Measurements from ENCODE around the gene DNMBP. TPM values are rescaled to one million over a fixed set of nuclear protein-coding genes. Genes with fewer than 3 reads are reported as not detected.

Gene DNMBP
- 11.0 and 12.4 TPM in 2 replicates for total RNA-seq

DNA sequence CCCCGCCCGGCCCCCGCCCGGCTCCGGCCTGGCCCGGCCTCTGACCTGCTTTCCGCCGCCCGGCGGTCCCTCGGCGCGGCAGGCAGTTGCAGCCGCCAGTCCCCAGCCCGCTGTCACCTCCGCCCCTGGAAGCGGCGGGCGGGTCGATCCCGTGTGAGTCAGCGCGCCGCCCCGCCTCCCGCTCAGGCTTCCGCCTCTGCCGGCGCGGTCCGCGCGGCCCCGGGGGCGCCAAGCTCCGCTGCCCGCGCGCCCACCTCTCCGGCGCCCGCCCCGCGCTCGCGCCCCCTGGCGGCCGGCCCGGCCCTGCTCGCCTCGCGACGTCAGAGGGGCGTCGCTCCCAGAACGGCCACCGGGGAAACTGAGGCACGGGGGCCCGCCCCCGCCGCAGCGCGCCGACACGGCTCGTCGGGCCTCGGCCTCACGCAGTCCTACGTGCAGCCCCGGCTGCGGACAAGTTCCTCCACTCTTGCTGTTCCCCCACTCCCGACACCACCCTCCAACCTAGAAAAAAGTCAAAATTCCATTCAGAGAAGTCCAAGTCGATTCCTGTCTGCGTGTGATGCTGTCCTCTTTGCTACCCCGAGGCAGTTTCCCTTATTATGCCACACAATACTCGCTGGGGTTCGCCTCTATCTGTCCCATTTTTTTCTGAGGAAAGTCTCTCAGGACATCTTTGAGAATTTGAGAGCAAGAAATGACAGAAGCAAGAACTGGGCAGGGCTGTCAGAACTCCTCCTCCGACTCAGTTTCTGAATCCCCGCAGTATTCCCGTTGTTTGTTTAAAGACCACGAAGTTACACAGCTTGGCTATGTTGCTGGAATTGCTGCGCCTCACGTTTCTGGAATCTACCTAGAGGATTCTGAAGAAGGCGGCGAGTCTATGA, at the start of gene DNMBP:
Gene DNMBP (minus strand): TSS at position 155 of the 884 bp plus-strand sequence. CDS start 37,823 bp downstream, outside the sequence.

Other genes starting within 250 kb of the DNMBP start
- under 0.01 and 0.17 TPM in 2 replicates for gene ABCC2, start 227.3 kb downstream of the DNMBP start, total RNA-seq
- not detected in 2 replicates for gene CPN1, start 71.9 kb upstream of the DNMBP start, total RNA-seq
- gene ERLIN1, start 176.1 kb upstream of the DNMBP start, total RNA-seq = 28.4 and 33.0 TPM in 2 replicates
- gene CHUK, start 219.6 kb upstream of the DNMBP start, total RNA-seq = 12.5 and 14.8 TPM in 2 replicates